ENCODE data around the gene CCDC74B. TPM values are rescaled to one million over a fixed set of nuclear protein-coding genes. Genes with fewer than 3 reads are reported as not detected.
"Not testable (repeated sequence)": the region's sequence is repeated elsewhere in the genome, so short reads cannot be mapped to it uniquely, and the experiment has no call there.

CCDC74B gene
- total RNA-seq, 1 donor from 2014 or later: 0.52 TPM

GRCh38 chr2:130182826-130183511, 38.1 kb upstream of the CCDC74B start:
- H3K4me3 Mint-ChIP-seq: peak overlapping the region; percentile 85
- H3K27ac Mint-ChIP-seq: peak overlapping the region; percentile 70
- H3K9me3 Mint-ChIP-seq; H3K4me1 Mint-ChIP-seq (ENCODE audit: low read depth); H3K36me3 Mint-ChIP-seq (ENCODE audit: low read depth); H3K27me3 Mint-ChIP-seq (ENCODE audit: insufficient read depth); DNase-seq (ENCODE audit: low spot score): not testable (repeated sequence)
- intact Hi-C loops (cut with micrococcal nuclease): loop anchor here (5.0 kb wide), 4 partner anchors 36 to 1309 kb away; partner anchors contain the start of genes CCDC74B and MZT2A

- not testable (repeated sequence) for H3K9me3 Mint-ChIP-seq; H3K36me3 Mint-ChIP-seq (ENCODE audit: low read depth)
- intact Hi-C loops (cut with micrococcal nuclease): loop anchor here (1.0 to 5.0 kb wide), 9 partner anchors 35 to 1310 kb away; partner anchors contain the start of genes CCDC74B, IMP4, MZT2A and PTPN18
Measured at GRCh38 chr2:130181880-130182682, 37.2 kb upstream of the CCDC74B start, which contains the start of gene MZT2B. Gene MZT2B (plus strand): TSS chr2:130182262. CDS start chr2:130182283, 21 bp downstream.

GRCh38 chr2:130181325-130181879, 36.5 kb upstream of the CCDC74B start, which contains the start of gene SMPD4:
Gene SMPD4 (minus strand): TSS chr2:130181602. CDS start chr2:130176592, 5,010 bp downstream.
- intact Hi-C loops (cut with micrococcal nuclease): loop anchor here (1.0 to 5.0 kb wide), 9 partner anchors 34 to 1311 kb away; partner anchors contain the start of genes CCDC74B, IMP4, MZT2A and PTPN18
- H3K9me3 Mint-ChIP-seq: no peaks in the 10 kb centered on the region
- no peaks in the 10 kb centered on the region for H3K27me3 Mint-ChIP-seq (ENCODE audit: insufficient read depth)
- peak within 1 kb of the TSS; percentile 92 for H3K27ac Mint-ChIP-seq
- peak within 1 kb of the TSS; percentile 93 for H3K4me3 Mint-ChIP-seq
- peak; percentile 97 for DNase-seq (ENCODE audit: low spot score)
- no peaks in the 10 kb centered on the region for H3K4me1 Mint-ChIP-seq (ENCODE audit: low read depth)
- peaks cover 5% of the 10 kb centered on the region for H3K36me3 Mint-ChIP-seq (ENCODE audit: low read depth)

More at GRCh38 chr2:130181880-130182682, 37.2 kb upstream of the CCDC74B start, which contains the start of gene MZT2B:
- Mint-ChIP-seq H3K27ac (peak within 1 kb of the TSS; percentile 92), H3K4me3 (peak within 1 kb of the TSS; percentile 93)
- H3K4me1 Mint-ChIP-seq (ENCODE audit: low read depth); H3K27me3 Mint-ChIP-seq (ENCODE audit: insufficient read depth): not testable (repeated sequence)
- DNase-seq (ENCODE audit: low spot score): peak; percentile 89

DNA sequence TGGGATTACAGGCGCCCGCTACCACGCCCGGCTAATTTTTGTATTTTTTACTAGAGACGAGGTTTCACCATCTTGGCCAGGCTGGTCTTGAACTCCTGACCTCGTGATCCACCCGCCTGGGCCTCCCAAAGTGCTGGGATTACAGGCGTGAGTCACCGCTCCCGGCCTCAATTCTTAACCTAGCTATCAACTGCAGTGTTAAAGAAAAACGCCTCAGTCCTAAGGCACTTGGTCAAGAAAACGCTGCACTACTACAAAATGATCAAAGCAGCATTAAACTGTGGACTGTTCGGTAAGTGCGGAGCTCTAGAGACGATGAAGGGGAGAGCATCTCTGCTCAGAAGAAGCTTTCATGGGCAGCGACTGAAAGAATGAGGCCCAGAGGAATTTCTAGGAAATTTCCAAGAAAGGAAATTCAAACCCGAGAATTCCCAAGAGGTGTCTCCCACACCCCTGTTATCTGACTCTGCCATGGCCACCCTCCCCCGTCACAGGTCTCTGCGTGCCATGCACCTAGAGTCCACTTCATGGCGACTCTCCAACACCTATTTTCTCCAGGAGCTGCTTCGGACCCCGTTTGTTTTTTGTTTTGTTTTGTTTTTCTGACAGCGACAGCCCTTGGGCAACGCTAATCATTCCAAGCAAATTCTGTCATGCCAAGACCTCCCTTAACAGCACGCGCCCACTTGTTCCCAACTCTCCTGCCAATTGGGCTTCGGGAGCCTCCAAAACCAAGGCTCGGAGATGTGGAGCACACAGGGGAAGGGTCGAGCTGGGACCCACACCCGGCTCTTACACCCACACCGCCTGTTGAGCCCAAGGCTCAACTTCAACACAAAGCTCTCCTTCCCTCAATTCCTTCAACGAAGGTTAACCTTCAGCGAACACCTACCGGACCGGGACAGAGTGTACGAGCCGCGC, 35.8 kb upstream of the CCDC74B start:
- not testable (repeated sequence) for H3K9me3 Mint-ChIP-seq; H3K27me3 Mint-ChIP-seq (ENCODE audit: insufficient read depth); H3K4me1 Mint-ChIP-seq (ENCODE audit: low read depth); DNase-seq (ENCODE audit: low spot score); H3K36me3 Mint-ChIP-seq (ENCODE audit: low read depth)
- intact Hi-C loops (cut with micrococcal nuclease): loop anchor here (1.0 to 5.0 kb wide), 9 partner anchors 33 to 1312 kb away; partner anchors contain the start of genes CCDC74B, IMP4, MZT2A and PTPN18
- Mint-ChIP-seq H3K4me3 (peak overlapping the region; percentile 93), H3K27ac (peak overlapping the region; percentile 92)

DNA sequence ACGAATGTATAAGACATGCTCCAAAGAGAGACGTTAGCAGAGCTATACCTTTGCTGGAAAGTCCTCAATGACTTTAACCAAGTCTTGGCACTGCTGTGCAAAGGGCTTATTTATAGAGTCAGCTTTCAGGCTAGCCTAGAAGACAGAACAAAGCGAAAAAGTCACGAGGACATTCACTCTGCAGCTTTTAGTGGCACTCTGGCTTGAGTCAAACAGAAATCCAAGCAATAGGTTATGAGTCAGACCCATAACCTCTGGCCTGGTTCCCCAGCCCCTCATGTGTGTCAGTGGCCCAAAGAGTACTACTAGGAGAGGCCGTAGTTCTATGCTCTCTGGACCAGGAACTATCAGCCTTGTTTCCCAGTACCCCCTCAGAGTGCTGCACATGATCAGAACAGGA, 30.0 kb upstream of the CCDC74B start:
- H3K36me3 Mint-ChIP-seq (ENCODE audit: low read depth): peaks cover 17% of the 10 kb centered on the region
- DNase-seq (ENCODE audit: low spot score); H3K27me3 Mint-ChIP-seq (ENCODE audit: insufficient read depth); intact Hi-C loops (cut with micrococcal nuclease); H3K9me3 Mint-ChIP-seq; H3K27ac Mint-ChIP-seq; H3K4me1 Mint-ChIP-seq (ENCODE audit: low read depth); H3K4me3 Mint-ChIP-seq: not testable (repeated sequence)

- Mint-ChIP-seq H3K4me3 (no peak overlapping the region), H3K27me3 (ENCODE audit: insufficient read depth) (no peaks in the 10 kb centered on the region), H3K4me1 (ENCODE audit: low read depth) (peaks cover 15% of the 10 kb centered on the region), H3K9me3 (no peaks in the 10 kb centered on the region), H3K27ac (no peak overlapping the region), H3K36me3 (ENCODE audit: low read depth) (peaks cover 30% of the 10 kb centered on the region)
- no peak for DNase-seq (ENCODE audit: low spot score)
- intact Hi-C loops (cut with micrococcal nuclease): no loop called here
Measured at GRCh38 chr2:130169896-130170295, 25.0 kb upstream of the CCDC74B start.

DNA sequence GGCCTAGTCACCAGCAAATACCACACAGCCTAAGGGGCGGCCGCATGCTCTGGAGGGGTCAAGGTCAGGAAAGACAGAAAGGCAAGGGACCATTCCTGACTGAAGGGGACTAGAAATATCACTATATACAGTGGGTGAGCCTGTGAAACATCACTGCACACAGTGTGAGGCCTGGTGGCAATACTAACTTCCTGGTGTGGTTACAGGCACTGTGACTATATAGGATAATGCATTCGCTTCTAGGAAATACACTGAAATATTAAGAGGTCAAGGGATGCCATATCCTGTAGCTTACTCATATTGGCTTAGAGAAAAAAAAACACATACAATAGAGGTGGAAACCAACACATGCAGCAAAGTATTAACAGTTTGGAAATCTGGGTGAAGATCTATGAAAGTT, 24.3 kb upstream of the CCDC74B start:
- peak overlapping the region; percentile 77 for H3K27ac Mint-ChIP-seq

DNA sequence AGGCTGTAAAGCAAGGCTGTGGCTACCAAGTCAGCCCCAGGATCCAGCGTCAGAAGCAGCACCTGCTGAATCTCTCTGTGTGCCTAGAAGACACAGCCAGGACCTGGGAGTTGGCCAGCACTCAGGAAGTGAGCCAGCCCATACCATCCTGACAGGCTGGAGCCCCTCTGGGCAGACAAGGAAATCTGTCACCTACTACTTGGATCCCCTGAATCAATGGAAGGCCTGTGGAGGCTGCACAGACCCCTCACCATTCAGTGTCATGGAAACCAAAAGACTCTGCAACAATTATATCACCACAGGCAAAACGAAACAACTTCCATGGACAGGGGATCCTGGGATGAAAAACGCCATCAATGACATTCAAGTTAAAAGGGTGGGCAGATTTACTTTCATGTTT, 21.7 kb upstream of the CCDC74B start:
- Mint-ChIP-seq H3K4me1 (ENCODE audit: low read depth) (peaks cover 15% of the 10 kb centered on the region), H3K36me3 (ENCODE audit: low read depth) (peaks cover 36% of the 10 kb centered on the region)
- H3K27ac Mint-ChIP-seq; DNase-seq (ENCODE audit: low spot score); H3K27me3 Mint-ChIP-seq (ENCODE audit: insufficient read depth); H3K4me3 Mint-ChIP-seq; H3K9me3 Mint-ChIP-seq; intact Hi-C loops (cut with micrococcal nuclease): not testable (repeated sequence)

More for the DNA sequence above, 24.3 kb upstream of the CCDC74B start:
- H3K4me3 Mint-ChIP-seq; H3K9me3 Mint-ChIP-seq; H3K27me3 Mint-ChIP-seq (ENCODE audit: insufficient read depth); intact Hi-C loops (cut with micrococcal nuclease); DNase-seq (ENCODE audit: low spot score): not testable (repeated sequence)
- Mint-ChIP-seq H3K4me1 (ENCODE audit: low read depth) (peaks cover 15% of the 10 kb centered on the region), H3K36me3 (ENCODE audit: low read depth) (peaks cover 34% of the 10 kb centered on the region)

GRCh38 chr2:130165293-130166016, 20.5 kb upstream of the CCDC74B start:
- Mint-ChIP-seq H3K4me3 (no peak overlapping the region), H3K36me3 (ENCODE audit: low read depth) (peaks cover 35% of the 10 kb centered on the region), H3K4me1 (ENCODE audit: low read depth) (peaks cover 15% of the 10 kb centered on the region), H3K27ac (no peak overlapping the region), H3K9me3 (no peaks in the 10 kb centered on the region), H3K27me3 (ENCODE audit: insufficient read depth) (no peaks in the 10 kb centered on the region)
- DNase-seq (ENCODE audit: low spot score): no peak
- intact Hi-C loops (cut with micrococcal nuclease): no loop called here

DNA sequence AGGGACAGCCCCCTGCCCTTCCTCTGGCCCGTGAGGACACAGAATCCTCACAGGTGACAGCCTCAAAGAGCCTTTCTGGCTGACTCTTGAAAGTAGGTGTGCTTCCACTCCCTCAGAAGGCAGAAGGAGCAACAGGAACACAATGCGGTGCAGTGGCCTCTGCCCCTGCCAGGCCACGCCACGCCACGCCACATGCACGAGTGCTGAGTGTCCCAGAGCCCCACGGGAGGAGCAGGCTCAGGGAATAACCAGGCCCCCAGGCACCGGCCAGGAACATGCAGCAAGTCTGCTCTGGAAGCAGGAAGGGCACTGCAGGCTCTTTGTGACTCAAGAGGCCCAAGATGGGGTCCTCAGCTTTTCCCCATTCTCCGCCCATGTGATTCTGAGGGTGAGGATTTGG, 18.1 kb upstream of the CCDC74B start:
- Mint-ChIP-seq H3K27me3 (ENCODE audit: insufficient read depth) (no peaks in the 10 kb centered on the region), H3K4me3 (no peak overlapping the region), H3K9me3 (no peaks in the 10 kb centered on the region), H3K36me3 (ENCODE audit: low read depth) (peaks cover 28% of the 10 kb centered on the region), H3K4me1 (ENCODE audit: low read depth) (peaks cover 7% of the 10 kb centered on the region), H3K27ac (no peak overlapping the region)
- DNase-seq (ENCODE audit: low spot score): no peak
- intact Hi-C loops (cut with micrococcal nuclease): no loop called here

GRCh38 chr2:130162486-130162885, 17.6 kb upstream of the CCDC74B start:
- intact Hi-C loops (cut with micrococcal nuclease); H3K4me1 Mint-ChIP-seq (ENCODE audit: low read depth); H3K27me3 Mint-ChIP-seq (ENCODE audit: insufficient read depth); H3K4me3 Mint-ChIP-seq; H3K27ac Mint-ChIP-seq; DNase-seq (ENCODE audit: low spot score); H3K9me3 Mint-ChIP-seq: not testable (repeated sequence)
- peaks cover 25% of the 10 kb centered on the region for H3K36me3 Mint-ChIP-seq (ENCODE audit: low read depth)

Measured in activated T-helper 1 cell treated with anti-CD3 and anti-CD28 coated beads, Interleukin-12 subunit alpha, Interleukin-12 subunit beta, Interleukin-2, Interleukin-4 antibody, amounts not matched to agents 30 ng/mL and 10 ng/mL and 1 ng/mL, durations not matched to agents 14 hours and 24 hours and 36 hours (primary cell).